Osteoblast (primary cell): ENCODE measurements around the gene PRRT1B. TPM values are rescaled to one million over a fixed set of nuclear protein-coding genes. Genes with fewer than 3 reads are reported as not detected.

ENCODE experiments used
- DNase-seq: peaks from one replicate; pipeline ENCODE4 v3.0.0; 2011; ENCODE audit warnings: low spot score, mixed read lengths; ENCODE audit not compliant: insufficient read length; ENCODE audit errors: missing footprints
- H2AFZ ChIP-seq: 2 replicates; pipeline ENCODE4 v1.6.0; 2011; ENCODE audit warnings: mild to moderate bottlenecking, low read length
- H3K27ac ChIP-seq: 2 replicates; pipeline ENCODE4 v1.5.1; 2011; ENCODE audit warnings: mild to moderate bottlenecking, low read depth, low read length, moderate library complexity
- H3K27me3 ChIP-seq: 2 replicates; pipeline ENCODE4 v1.6.0; 2012; ENCODE audit warnings: mild to moderate bottlenecking, control low read depth, inconsistent platforms, low read length, moderate library complexity; ENCODE audit not compliant: insufficient read depth
- H3K36me3 ChIP-seq: 2 replicates; pipeline ENCODE4 v1.5.1; 2011; ENCODE audit warnings: mild to moderate bottlenecking, low read length, control low read depth, moderate library complexity; ENCODE audit not compliant: insufficient read depth
- H3K4me1 ChIP-seq: 2 replicates; pipeline ENCODE4 v1.5.1; 2011; ENCODE audit warnings: mild to moderate bottlenecking, low read length, control low read depth, moderate library complexity; ENCODE audit not compliant: insufficient read depth
- H3K4me2 ChIP-seq: 2 replicates; pipeline ENCODE4 v1.6.0; 2011; ENCODE audit warnings: mild to moderate bottlenecking, low read length; ENCODE audit not compliant: insufficient read depth
- H3K4me3 ChIP-seq: fragments of 200-600 bp; sonication (generic); 3 replicates; pipeline ENCODE4 v1.5.1; 2012; ENCODE audit warnings: mild to moderate bottlenecking, low read length, inconsistent platforms; ENCODE audit not compliant: insufficient read depth
- H3K79me2 ChIP-seq: 2 replicates; pipeline ENCODE4 v1.6.0; 2012; ENCODE audit warnings: mild to moderate bottlenecking, low read length, control low read depth, inconsistent platforms; ENCODE audit not compliant: insufficient read depth
- H3K9me3 ChIP-seq: 2 replicates; pipeline ENCODE4 v1.5.1; 2011; ENCODE audit warnings: low read depth, low read length, control low read depth
- H4K20me1 ChIP-seq: 2 replicates; pipeline ENCODE4 v1.6.0; 2012; ENCODE audit warnings: mild to moderate bottlenecking, low read length, control low read depth; ENCODE audit not compliant: insufficient read depth
- total RNA-seq: library from RNA; depleted of rRNA; stranded (reverse); fragments of >200 nt; gene quantifications from 2 replicates; pipeline ENCODE4 v1.2.3, GENCODE V29; 2012
- TF ChIP-seq, protein P1 (sequence below): IDR thresholded peaks from 2 replicates; pipeline ENCODE4 v1.5.1; 2011; ENCODE audit warnings: mild to moderate bottlenecking, low read depth, low read length, moderate library complexity; ENCODE audit errors: extremely low read depth

Gene PRRT1B
- total RNA-seq, 1 donor = not detected

DNA sequence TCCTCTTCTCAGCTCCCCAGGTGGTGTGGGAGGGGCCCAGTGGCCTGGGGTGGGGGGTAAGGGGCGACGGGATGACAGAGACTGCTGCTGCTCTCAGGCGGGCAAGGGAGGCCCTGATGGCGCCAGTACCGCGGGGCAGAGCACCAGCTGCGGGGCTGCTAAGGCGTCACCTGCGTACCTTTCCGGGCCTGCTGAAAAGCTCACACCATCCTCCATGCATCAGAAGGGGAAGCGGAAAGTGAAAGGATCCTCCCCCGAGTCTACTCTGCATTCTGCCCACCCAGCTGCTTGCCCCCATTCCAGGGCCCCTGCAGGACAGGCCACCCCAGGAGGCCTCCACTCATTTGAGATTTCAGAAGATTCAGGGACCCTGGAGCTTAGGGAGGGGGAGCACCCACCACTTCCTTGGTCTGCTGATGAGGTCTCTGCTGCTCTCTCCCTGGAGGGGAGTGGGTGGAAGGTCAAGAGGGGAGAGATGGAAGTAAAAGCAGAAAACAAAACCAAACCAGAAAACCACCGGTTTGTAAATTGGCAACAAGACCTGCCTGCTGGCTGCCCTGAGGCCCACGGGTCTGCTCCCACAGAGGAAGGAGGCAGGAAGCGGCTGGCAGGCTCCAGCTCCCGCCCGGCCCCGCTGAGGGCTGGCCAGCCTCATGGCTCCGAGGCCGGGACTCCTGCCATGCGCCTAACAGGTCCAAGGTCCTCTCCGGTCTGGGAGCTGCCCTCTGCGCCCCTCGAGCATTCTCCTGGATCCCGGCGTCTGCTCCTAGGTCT, 33.6 kb downstream of the PRRT1B start:
- no peak overlapping the region for H3K4me3 ChIP-seq
- H3K4me1 ChIP-seq = no peaks in the 10 kb centered on the region
- H3K79me2 ChIP-seq = no peaks in the 10 kb centered on the region
- peaks cover 8% of the 10 kb centered on the region for H3K36me3 ChIP-seq
- TF ChIP-seq, protein P1, sequence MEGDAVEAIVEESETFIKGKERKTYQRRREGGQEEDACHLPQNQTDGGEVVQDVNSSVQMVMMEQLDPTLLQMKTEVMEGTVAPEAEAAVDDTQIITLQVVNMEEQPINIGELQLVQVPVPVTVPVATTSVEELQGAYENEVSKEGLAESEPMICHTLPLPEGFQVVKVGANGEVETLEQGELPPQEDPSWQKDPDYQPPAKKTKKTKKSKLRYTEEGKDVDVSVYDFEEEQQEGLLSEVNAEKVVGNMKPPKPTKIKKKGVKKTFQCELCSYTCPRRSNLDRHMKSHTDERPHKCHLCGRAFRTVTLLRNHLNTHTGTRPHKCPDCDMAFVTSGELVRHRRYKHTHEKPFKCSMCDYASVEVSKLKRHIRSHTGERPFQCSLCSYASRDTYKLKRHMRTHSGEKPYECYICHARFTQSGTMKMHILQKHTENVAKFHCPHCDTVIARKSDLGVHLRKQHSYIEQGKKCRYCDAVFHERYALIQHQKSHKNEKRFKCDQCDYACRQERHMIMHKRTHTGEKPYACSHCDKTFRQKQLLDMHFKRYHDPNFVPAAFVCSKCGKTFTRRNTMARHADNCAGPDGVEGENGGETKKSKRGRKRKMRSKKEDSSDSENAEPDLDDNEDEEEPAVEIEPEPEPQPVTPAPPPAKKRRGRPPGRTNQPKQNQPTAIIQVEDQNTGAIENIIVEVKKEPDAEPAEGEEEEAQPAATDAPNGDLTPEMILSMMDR = no peak
- no peaks in the 10 kb centered on the region for H3K27me3 ChIP-seq
- H3K4me2 ChIP-seq = no peak overlapping the region
- no peak overlapping the region for H2AFZ ChIP-seq
- no peaks in the 10 kb centered on the region for H4K20me1 ChIP-seq
- H3K27ac ChIP-seq = no peak overlapping the region
- peak; percentile 56 for DNase-seq
- no peaks in the 10 kb centered on the region for H3K9me3 ChIP-seq

GRCh38 chr9:131579789-131580211, 34.5 kb downstream of the PRRT1B start:
- Histone ChIP-seq H3K27me3 (no peaks in the 10 kb centered on the region), H3K4me2 (no peak overlapping the region), H4K20me1 (no peaks in the 10 kb centered on the region), H3K36me3 (peaks cover 16% of the 10 kb centered on the region), H2AFZ (no peak overlapping the region), H3K9me3 (no peaks in the 10 kb centered on the region), H3K4me1 (no peaks in the 10 kb centered on the region), H3K27ac (no peak overlapping the region), H3K79me2 (no peaks in the 10 kb centered on the region), H3K4me3 (no peak overlapping the region)
- TF ChIP-seq, protein P1 = no peak
- DNase-seq = peak; percentile 47

DNA sequence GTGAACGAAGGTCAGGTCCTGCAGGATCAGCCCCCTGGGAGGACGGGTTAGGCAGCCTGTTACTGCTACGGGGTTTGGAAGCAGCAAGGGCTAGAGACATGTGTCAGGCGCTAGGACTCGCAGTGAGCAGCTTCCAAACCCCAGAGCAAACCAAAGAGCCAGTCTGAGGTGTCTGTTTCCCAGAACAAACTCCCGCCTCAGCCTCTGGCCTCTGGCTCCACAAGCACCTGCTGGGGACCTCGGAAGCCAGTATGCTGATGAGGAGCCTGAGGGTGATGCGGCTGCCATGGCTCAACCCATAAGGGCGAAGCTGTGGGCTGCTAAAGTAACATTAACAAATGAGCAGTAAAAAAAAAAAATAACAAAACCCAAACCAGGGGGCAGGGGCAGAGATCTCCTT, 35.0 kb downstream of the PRRT1B start:
- H3K27ac ChIP-seq = no peak overlapping the region
- TF ChIP-seq, protein P1 = no peak
- H3K9me3 ChIP-seq = no peaks in the 10 kb centered on the region
- H4K20me1 ChIP-seq = no peaks in the 10 kb centered on the region
- peaks cover 21% of the 10 kb centered on the region for H3K36me3 ChIP-seq
- no peak overlapping the region for H2AFZ ChIP-seq
- H3K4me3 ChIP-seq = no peak overlapping the region
- peak; percentile 19 for DNase-seq
- no peak overlapping the region for H3K4me2 ChIP-seq
- no peaks in the 10 kb centered on the region for H3K4me1 ChIP-seq
- no peaks in the 10 kb centered on the region for H3K79me2 ChIP-seq
- no peaks in the 10 kb centered on the region for H3K27me3 ChIP-seq

- H3K9me3 ChIP-seq = no peaks in the 10 kb centered on the region
- peak; percentile 18 for DNase-seq
- no peak overlapping the region for H3K27ac ChIP-seq
- H3K4me1 ChIP-seq = no peaks in the 10 kb centered on the region
- H3K4me3 ChIP-seq = no peak overlapping the region
- peaks cover 23% of the 10 kb centered on the region for H3K36me3 ChIP-seq
- TF ChIP-seq, protein P1 = no peak
- no peaks in the 10 kb centered on the region for H4K20me1 ChIP-seq
- H2AFZ ChIP-seq = no peak overlapping the region
- no peaks in the 10 kb centered on the region for H3K27me3 ChIP-seq
- no peak overlapping the region for H3K4me2 ChIP-seq
- H3K79me2 ChIP-seq = no peaks in the 10 kb centered on the region
Observed at GRCh38 chr9:131582056-131582455, 36.7 kb downstream of the PRRT1B start.
